HG02763 (cell line): ENCODE results near the gene TBC1D14.

ENCODE experiments used
- ATAC-seq: cut with Tn5 transposase; IDR thresholded peaks from one replicate; pipeline ENCODE4 v1.9.1; 2021; ENCODE audit warnings: mild to moderate bottlenecking, moderate library complexity; ENCODE audit not compliant: unreplicated experiment

The TBC1D14 gene

DNA sequence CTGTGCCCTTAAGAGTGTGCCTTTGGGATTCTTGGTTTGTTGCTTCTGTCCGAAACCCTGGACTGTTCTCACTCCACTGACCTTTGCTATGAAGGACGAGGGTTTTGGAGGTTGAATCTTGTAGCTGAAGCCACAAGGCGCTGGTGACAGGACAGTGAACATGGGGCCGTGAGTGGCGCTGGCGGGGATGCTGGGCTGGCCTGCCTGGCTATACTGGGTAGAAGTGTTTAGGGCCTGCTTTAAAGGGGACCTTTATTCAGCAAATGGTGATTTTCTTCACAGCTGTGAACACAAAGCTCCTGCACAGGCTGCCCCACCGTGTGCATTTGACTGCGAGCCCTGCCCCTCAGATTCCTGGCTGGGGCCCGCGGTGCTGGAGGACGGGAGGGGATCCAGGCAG is 106.5 kb downstream of the TBC1D14 start:
- ATAC-seq: no peak

DNA sequence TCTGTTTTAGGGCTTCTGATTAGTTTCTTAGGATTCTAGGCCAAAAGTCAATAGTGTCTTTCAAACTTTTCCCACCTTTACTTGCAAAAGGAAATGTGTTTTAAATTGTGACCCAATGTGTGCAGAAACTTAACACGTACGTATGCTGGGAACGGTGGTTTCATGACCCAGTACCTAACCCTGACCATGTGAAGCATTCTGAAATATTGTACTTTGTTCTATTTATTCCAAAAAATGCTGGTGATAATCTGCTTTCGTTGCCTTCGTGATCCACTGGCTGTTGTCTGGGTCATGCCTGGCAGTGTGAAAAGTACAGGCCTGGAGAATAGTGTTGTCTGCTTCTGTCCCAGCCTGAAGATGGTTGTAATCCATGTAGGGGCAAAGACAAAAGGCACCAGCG is 106.9 kb downstream of the TBC1D14 start:
- no peak for ATAC-seq

DNA sequence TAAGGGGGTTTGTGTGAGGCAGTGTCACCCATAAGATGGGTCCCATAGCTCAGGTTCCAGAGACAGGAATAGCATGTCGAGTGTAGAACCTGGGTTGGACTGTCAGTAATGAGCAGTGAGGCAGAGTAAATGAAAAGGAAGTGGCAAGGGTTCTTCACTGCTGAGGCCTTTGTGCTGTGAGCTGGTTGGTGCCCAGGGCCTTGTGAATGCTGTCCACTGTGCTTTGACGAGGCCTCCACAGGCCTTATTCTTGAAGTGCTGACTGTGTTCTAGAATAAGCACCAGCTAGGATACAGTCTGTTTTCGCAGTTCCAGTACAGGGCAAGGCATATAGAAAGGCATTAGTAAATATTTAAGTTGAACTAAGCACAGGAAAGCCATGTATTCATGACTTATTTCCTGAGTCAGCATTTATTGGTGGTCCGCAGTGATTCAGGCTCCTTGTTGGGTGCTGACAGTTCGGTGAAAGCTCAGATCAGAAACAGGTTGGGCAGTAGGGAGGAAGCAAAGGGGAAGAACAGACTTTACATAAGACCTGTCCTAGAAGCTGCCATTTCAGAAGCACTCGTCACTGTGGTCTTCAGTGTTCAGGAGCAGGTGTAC is 107.9 kb downstream of the TBC1D14 start:
- no peak for ATAC-seq

DNA sequence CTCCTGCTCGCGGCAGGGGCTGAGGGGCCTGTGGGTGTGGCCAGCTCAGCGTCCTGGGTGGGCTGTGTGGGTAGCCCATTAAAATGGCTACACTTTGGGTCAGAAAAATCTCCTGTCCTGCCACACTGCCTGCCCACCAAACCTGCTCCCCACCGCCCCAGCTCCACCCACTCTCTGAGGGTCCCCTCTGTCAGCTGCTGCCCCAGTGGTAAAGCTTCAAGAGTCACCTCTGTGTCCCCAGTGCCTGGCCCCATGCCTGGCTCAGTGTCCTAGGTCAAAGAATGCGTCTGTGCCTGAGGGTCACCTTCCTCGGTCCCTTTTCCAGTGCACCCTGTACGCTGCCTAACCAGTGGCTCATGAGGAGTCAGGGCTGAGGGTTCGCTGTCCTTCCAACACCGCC is 108.7 kb downstream of the TBC1D14 start:
- no peak for ATAC-seq

DNA sequence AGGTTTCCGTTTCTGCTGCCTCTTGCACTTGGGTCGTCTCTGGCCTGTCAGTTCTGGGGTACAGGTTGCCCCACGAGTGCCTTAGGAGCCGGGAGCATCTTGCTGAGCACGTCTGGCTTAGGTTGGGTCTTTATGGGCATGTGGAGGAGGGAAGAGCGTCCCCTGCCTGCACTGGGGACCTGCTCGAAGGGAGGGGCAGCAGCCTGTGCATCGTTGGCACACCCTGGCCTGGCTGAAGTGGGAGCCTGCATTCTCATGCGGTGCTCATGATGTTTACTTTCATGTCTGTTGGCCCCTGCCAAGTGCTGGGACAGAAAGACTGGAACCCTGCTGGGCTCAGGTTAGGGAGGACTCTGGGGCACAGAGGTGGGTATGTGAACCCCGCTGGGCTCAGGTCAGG is 109.7 kb downstream of the TBC1D14 start:
- no peak for ATAC-seq

DNA sequence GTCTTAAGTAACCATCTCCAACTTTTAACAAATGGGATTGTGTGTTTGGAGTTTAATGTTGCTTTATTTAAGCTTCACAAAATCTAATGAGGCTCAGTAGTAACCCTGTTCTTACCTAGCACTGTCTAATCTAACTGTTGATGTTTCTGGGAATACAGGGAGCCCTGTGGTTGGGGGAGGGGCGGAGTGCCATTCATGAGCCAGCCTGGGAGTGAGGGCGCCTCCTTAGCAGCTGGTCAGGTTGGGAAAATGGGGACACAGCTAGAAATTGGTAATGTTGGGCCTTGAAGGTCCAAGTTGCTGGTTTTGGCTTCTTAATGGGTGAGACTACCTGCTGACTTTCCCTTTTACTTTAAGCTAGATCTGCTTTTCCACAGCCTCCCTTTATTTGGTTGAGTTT is 110.7 kb downstream of the TBC1D14 start:
- ATAC-seq: no peak

DNA sequence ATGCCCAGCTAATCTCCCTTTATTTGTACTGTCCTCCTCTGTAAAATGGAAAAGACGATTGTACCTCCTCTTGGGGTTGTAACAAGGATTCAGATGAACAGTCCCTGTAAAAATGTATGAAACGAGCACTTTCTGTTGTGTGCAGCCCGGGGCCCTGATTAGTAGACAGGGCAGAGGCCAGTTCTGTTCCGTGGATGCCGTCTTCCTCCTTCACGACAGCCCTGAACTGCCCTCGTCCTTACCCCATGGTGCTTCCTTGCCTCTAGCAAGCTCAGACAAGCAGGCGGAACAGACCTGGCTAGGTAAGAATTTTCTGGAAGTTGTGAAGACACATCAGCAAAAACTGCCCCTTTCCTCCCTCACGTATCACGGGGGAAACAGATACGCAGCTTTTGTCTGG is 111.2 kb downstream of the TBC1D14 start:
- ATAC-seq: no peak

DNA sequence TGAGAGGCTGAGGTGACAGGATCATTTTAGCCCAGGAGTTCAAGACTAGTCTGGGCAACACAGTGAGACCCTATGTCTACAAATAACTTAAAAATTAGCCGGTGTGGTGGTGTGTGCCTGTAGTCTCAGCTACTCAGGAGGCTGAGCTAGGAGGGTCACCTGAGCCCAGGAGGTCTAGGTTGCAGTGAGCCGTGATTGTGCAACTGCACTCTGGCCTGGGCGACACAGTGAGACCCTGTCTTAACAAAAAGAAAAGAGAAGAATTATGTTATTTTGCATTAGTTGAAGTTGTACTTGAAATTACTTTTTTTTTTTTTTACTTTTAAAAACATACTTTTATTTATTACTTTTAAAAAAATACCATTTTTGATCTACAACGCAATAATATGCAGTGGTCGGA is 111.7 kb downstream of the TBC1D14 start:
- no peak for ATAC-seq

DNA sequence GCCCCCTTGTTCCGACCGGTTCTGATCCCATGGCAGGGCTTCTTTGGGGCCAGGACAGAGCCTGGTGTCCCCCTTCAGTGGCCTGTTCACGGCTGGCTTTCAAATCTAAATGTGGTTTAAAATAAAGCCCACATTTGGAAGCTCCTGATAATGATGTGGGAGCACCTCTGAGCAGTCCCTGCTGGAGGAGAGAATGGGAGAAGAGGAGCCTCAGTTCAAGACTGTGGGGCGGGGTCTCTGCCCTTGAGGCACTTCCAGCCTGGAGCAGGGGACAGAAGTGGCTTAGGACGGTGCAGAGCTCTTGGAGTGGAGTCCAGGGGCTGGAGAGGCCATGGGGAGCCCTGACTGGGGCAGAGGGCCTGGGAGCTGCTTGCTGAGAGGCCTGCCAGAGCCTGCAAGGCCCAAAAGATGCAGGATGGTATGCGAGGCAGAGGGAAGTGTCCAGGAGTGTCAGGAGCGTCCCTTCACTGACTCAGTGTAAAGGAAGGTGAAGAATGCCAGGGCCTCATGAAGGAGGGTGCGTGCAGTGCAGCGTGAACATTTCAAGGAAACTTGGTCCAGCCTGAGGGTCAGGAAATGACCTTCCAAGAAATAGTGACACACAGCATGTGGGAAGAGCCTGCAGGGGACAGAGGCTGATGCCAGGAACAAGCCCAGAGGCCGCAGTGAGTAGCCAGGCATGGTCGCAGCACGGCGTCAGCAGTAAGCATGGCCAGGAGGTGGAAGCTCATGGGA is 112.5 kb downstream of the TBC1D14 start:
- ATAC-seq: no peak

DNA sequence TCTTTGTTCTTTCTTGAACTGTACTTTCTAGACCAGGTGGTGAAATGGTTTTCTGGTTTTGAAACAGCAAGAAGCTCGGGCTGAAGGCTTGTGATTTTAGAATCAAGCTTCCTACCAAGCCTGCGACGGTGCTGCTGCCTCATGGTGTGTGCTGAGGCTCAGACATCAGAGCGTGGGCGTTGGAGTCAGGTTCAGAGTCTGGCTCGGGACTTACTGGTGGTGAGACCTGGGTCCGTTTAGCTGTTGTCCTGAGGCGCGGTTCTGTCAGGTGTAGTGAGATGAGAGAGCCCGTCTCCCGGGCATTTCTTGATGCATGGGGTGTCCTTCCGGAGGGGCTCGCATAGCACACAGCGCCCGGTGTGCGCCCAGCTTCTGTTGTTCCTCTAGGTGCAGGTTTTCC is 113.9 kb downstream of the TBC1D14 start:
- ATAC-seq: no peak

DNA sequence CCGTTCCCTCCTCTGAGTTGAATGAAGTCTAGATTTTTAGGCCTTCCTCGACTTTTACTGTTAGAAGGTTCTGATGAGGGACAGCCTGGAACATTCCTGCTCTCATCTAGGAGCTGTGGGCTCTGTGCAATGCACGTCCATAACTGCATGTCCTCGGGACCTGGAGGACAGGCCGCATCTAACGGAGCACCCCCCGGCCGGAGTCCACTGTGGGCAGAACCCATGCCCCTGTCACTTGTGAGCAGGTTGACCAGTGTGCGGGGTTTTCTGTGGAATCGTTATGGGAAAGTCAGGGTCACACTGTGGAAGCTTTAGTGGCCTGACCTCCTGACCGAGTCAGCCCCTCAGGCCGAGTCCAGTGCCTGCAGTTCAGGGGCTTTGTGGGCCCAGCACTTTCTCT is 114.3 kb downstream of the TBC1D14 start:
- no peak for ATAC-seq

DNA sequence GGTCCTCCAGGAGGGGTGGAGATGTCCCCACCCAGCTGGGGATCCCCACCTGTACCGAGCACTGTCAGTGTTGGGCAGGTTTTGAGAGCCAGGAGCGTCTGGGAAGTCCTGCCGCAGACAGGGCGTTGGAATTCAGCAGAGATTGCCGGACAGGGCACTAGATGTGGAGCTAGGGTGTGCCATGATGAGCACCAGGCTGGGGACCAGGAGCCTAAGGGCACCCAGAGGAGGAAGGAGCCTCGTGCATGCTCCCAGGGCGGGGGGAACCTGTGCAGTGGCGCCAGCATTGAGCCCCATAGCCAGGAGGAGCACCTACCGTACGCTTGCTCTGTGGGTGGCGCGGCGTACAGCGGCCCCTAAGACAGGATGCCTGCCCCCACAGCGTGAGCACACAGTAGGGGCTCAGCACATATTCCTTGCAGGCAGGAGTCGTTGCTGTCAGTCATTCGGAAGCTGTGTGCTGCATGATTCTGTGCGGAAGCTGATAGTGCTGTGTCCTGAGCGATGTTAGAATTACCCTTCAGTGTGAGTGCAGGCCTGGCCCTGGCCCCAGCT is 114.8 kb downstream of the TBC1D14 start:
- no peak for ATAC-seq

DNA sequence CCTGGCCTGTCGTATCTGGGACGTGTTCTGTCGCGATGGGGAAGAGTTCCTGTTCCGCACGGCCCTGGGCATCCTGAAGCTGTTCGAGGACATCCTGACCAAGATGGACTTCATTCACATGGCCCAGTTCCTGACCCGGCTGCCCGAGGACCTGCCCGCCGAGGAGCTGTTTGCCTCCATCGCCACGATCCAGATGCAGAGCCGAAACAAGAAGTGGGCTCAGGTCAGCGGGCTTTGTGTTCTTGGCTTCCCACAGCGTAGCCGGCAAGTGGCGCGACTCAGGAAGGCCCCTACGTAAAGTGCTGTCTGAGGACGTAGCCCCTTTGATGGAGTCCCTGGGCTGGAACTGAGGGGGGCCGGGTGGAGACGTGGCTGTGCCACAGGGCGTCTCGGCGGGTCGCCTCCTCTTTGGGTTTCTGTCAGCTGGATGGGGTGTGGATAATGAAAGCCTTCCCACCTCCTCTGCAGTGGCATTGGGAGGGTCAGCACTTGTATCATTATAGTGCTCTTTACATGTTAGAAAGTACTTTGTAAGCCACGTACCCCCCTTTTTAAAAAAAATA is 115.5 kb downstream of the TBC1D14 start:
- ATAC-seq: no peak

DNA sequence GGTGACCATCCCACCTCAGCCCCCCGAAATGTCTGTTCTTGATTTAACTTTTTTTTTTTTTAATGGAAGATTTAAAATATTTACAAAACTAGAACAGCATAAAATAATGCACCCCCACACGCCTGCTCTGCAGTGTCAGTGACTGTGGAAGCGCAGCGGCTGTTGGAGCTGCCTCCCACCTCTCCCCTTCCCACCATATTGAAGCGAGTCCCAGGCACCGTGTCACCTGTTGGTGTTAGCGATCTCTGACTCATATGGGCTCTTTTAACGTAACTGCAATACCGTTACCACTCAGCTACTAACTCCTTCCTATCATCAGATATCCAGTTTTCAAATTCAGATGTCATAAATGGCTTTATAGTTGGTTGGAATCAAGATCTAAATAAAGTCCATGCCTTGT is 116.5 kb downstream of the TBC1D14 start:
- ATAC-seq: no peak

DNA sequence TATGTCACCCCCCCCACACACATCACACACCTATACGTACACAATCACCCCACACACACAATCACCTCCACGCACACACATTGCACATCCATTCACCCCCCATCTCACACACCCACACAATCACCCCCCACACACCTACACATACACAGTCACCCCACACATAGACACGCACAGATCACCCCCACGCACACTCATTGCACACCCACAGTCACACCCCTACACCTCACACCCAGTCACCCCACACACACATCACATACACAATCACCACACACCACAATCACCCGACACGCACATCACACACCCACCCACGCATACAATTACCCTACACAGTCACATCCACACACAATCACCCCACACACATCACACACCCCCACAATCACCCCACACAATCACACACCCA is 117.7 kb downstream of the TBC1D14 start:
- no peak for ATAC-seq

DNA sequence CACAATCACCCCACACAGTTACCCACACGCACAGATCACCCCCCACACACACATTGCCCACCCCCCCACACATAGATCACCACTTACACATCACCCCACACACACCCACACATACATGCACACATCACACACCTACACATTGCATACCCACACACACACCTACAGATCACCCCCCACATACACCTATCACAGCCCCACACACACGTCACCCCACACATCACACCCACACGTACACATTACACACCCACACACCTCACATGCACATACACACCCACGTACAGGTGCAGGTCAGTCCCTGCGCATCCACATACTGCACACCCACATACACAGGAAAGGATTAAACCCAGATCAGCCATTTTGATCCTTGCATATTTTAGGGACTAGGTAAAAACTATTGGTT is 118.3 kb downstream of the TBC1D14 start:
- no peak for ATAC-seq

DNA sequence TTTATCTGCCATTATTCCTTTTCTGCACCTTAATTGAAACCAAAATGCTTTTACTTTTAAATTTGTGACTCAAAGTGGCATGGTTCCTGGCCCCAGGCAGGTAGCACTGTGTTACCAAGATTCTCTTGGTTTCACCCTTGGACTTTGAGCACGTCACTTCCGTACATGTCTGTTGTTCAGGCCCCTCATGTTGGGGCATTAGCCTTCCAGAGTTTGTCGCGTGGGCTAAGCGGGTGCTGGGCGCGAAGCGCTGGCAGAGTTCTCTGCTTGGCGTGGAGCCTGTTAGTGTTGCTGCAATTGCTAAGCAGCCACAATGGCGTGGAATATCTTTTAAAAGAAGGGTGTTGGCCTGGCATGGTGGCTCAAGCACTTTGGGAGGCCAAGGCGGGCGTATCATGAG is 119.6 kb downstream of the TBC1D14 start:
- no peak for ATAC-seq

DNA sequence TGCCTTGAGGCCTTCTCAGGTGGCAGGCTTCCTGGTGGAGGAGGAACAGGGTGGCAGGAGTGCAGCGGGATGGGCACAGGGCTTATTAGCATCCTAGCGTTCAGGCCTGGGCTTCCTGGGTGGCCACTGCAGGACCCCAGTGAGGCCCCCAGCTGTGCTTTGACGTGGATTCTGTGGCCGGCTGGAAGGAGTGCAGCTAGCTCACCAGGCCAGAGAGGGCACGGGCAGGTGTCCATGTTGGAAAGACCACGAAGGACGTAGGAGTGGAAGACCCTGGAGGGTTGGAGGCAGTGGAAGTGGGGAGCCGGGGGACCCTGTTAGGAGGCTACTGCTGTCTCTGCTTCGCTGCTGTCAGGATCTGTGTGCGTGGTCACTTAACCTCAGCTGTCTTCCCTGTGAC is 120.3 kb downstream of the TBC1D14 start:
- no peak for ATAC-seq

DNA sequence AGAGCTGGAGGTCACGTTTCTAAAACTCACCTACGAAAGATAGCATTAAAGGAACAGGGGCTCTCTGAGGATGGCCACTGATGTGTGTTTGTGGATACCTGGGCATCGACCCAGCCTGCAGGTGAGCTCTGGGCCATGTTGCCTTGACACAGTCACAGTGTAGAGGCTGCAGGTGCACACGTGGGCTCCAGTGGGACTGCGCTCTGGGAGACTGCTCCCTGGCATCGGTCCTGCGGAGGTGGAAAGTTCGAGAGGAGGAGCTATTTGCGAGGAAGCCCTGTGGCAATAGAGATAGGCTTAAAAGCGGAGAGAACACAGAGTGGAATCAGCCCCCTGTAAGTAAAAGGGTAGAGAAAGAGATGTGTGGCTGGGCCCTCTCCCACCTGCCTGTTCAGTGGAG is 121.2 kb downstream of the TBC1D14 start:
- no peak for ATAC-seq

DNA sequence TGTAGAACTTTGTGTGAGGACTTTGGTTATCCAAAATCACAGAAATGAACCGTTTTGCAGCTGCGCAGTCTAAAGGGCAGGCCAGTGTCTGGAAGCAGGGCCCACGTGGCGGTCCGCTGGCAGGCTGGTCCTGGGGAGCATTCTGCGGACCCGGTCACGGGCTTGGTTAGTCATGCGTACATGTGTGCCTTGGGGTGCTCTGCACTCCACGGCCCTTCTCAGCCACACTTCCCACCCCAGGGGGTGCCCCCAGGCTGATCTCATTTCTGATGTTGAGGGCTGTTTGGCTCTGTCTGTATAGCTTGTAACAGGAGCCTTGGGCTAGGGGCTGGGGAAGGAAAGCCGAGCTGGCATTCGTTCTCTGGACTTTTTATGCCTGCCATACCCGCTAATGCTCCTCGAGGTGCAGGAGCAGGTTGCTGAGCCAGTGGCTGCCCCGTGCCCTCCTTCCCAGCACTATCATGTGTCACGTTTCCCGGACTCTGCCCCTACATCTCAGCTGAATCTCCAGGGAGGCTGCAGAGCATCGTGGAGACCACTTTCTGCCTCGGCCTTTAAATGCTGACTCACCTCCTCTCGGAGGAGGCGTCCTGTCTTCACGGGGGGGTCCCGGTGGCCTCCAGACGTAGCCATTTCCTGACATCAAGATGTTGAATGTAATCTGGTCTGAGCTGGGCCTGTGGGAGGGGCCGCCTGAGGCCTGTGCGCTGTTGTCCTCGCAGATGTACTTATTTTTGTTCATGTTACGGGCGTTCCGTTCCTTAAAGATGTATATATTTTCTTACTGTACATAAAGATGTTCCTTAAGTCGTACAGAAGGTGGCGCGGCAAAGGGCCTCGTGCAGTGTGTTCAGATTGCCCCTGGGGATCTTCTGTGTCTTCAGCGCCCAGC is 122.2 kb downstream of the TBC1D14 start:
- no peak for ATAC-seq

DNA sequence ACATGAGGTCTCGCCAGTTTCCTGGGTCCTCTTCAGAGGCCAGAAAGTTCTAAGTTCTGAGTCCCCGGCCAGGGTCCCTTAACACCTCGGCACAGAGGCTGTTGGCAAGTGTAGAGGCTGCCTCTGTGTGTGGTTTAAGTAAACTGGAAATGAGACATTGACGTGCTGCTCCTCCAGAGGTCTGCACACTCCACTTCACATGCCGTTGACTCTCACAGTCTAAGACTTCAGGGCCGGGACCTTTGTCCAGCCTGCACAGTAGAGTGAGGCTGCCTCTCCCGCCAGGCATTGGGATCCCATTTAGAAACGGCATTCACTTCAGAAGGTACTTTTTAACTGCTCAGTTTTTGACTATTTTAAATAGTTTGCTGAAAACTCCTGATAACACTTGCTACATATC is 123.0 kb downstream of the TBC1D14 start:
- no peak for ATAC-seq
